ENCODE measurements around the gene PCDH9. TPM values are rescaled to one million over a fixed set of nuclear protein-coding genes. Genes with fewer than 3 reads are reported as not detected.

PCDH9 gene
- total RNA-seq, 1 donor from 2014 or later = 10.4 TPM

- TF ChIP-seq CTCF (IDR thresholded peaks at IDR 0.05; ENCODE audit: insufficient read depth, low read depth, low read length) = no peak
- TF ChIP-seq EZH2 (IDR thresholded peaks at IDR 0.05; ENCODE audit: insufficient read depth, low read length) = no peak
- H3K4me1 Mint-ChIP-seq (ENCODE audit: low read depth, unreplicated experiment) = peaks cover 6% of the 10 kb centered on the region
Measured at GRCh38 chr13:67064920-67065319, 165.2 kb downstream of the PCDH9 start.

GRCh38 chr13:67063036-67063435, 167.1 kb downstream of the PCDH9 start:
- H3K9me3 Mint-ChIP-seq (ENCODE audit: unreplicated experiment) = no peaks in the 10 kb centered on the region
- Histone ChIP-seq H3K9me3 (ENCODE audit: insufficient read depth, low read depth, low read length) (no peaks in the 10 kb centered on the region), H3K4me3 (ENCODE audit: insufficient read depth, low read depth, low read length) (no peak overlapping the region), H3K27me3 (ENCODE audit: insufficient read depth, low read length) (no peaks in the 10 kb centered on the region), H3K27ac (ENCODE audit: low read depth, low read length) (no peak overlapping the region), H3K4me2 (ENCODE audit: low read length) (no peak overlapping the region), H3K79me2 (ENCODE audit: insufficient read depth, low read length) (no peaks in the 10 kb centered on the region), H2AFZ (ENCODE audit: low read depth, low read length) (no peak overlapping the region), H4K20me1 (ENCODE audit: insufficient read depth, low read length) (no peaks in the 10 kb centered on the region), H3K4me1 (ENCODE audit: insufficient read depth, low read length) (no peaks in the 10 kb centered on the region), H3K36me3 (ENCODE audit: insufficient read depth, low read length) (no peaks in the 10 kb centered on the region), H3K9ac (ENCODE audit: low read length) (no peak overlapping the region)
- DNase-seq (ENCODE audit: low read depth) (peak; percentile 41), FAIRE-seq (no peak)
- peaks cover 6% of the 10 kb centered on the region for H3K4me1 Mint-ChIP-seq (ENCODE audit: low read depth, unreplicated experiment)
- H3K27ac Mint-ChIP-seq (ENCODE audit: unreplicated experiment) = no peak overlapping the region
- TF ChIP-seq EZH2 (IDR thresholded peaks at IDR 0.05; ENCODE audit: insufficient read depth, low read length) = no peak
- TF ChIP-seq CTCF (IDR thresholded peaks at IDR 0.05; ENCODE audit: insufficient read depth, low read depth, low read length) = no peak
- no peaks in the 10 kb centered on the region for H3K27me3 Mint-ChIP-seq (ENCODE audit: low read depth, unreplicated experiment)
- H3K4me3 Mint-ChIP-seq (ENCODE audit: unreplicated experiment) = no peak overlapping the region
- no peaks in the 10 kb centered on the region for H3K36me3 Mint-ChIP-seq (ENCODE audit: low read depth, unreplicated experiment)

More at GRCh38 chr13:67064920-67065319, 165.2 kb downstream of the PCDH9 start:
- FAIRE-seq (no peak), DNase-seq (ENCODE audit: low read depth) (no peak)
- Histone ChIP-seq H3K9me3 (ENCODE audit: insufficient read depth, low read depth, low read length) (no peaks in the 10 kb centered on the region), H3K4me1 (ENCODE audit: insufficient read depth, low read length) (no peaks in the 10 kb centered on the region), H3K4me2 (ENCODE audit: low read length) (no peak overlapping the region), H3K4me3 (ENCODE audit: insufficient read depth, low read depth, low read length) (no peak overlapping the region), H3K9ac (ENCODE audit: low read length) (no peak overlapping the region), H3K36me3 (ENCODE audit: insufficient read depth, low read length) (no peaks in the 10 kb centered on the region), H4K20me1 (ENCODE audit: insufficient read depth, low read length) (no peaks in the 10 kb centered on the region), H3K79me2 (ENCODE audit: insufficient read depth, low read length) (no peaks in the 10 kb centered on the region), H3K27me3 (ENCODE audit: insufficient read depth, low read length) (no peaks in the 10 kb centered on the region), H2AFZ (ENCODE audit: low read depth, low read length) (no peak overlapping the region), H3K27ac (ENCODE audit: low read depth, low read length) (no peak overlapping the region)
- no peaks in the 10 kb centered on the region for H3K27me3 Mint-ChIP-seq (ENCODE audit: low read depth, unreplicated experiment)
- no peaks in the 10 kb centered on the region for H3K36me3 Mint-ChIP-seq (ENCODE audit: low read depth, unreplicated experiment)
- H3K27ac Mint-ChIP-seq (ENCODE audit: unreplicated experiment) = no peak overlapping the region
- H3K9me3 Mint-ChIP-seq (ENCODE audit: unreplicated experiment) = no peaks in the 10 kb centered on the region
- H3K4me3 Mint-ChIP-seq (ENCODE audit: unreplicated experiment) = no peak overlapping the region

- FAIRE-seq (no peak), DNase-seq (ENCODE audit: low read depth) (no peak)
- Histone ChIP-seq H2AFZ (ENCODE audit: low read depth, low read length) (no peak overlapping the region), H3K4me2 (ENCODE audit: low read length) (no peak overlapping the region), H3K9ac (ENCODE audit: low read length) (no peak overlapping the region), H3K36me3 (ENCODE audit: insufficient read depth, low read length) (no peaks in the 10 kb centered on the region), H3K4me1 (ENCODE audit: insufficient read depth, low read length) (no peaks in the 10 kb centered on the region), H3K4me3 (ENCODE audit: insufficient read depth, low read depth, low read length) (no peak overlapping the region), H4K20me1 (ENCODE audit: insufficient read depth, low read length) (no peaks in the 10 kb centered on the region), H3K27ac (ENCODE audit: low read depth, low read length) (no peak overlapping the region), H3K79me2 (ENCODE audit: insufficient read depth, low read length) (no peaks in the 10 kb centered on the region), H3K27me3 (ENCODE audit: insufficient read depth, low read length) (no peaks in the 10 kb centered on the region), H3K9me3 (ENCODE audit: insufficient read depth, low read depth, low read length) (no peaks in the 10 kb centered on the region)
- no peak overlapping the region for H3K4me3 Mint-ChIP-seq (ENCODE audit: unreplicated experiment)
- no peak overlapping the region for H3K27ac Mint-ChIP-seq (ENCODE audit: unreplicated experiment)
- no peaks in the 10 kb centered on the region for H3K27me3 Mint-ChIP-seq (ENCODE audit: low read depth, unreplicated experiment)
- no peaks in the 10 kb centered on the region for H3K36me3 Mint-ChIP-seq (ENCODE audit: low read depth, unreplicated experiment)
- peaks cover 6% of the 10 kb centered on the region for H3K4me1 Mint-ChIP-seq (ENCODE audit: low read depth, unreplicated experiment)
- TF ChIP-seq CTCF (IDR thresholded peaks at IDR 0.05; ENCODE audit: insufficient read depth, low read depth, low read length) (no peak), EZH2 (IDR thresholded peaks at IDR 0.05; ENCODE audit: insufficient read depth, low read length) (no peak)
- no peaks in the 10 kb centered on the region for H3K9me3 Mint-ChIP-seq (ENCODE audit: unreplicated experiment)
Measured at GRCh38 chr13:67062160-67062559, 168.0 kb downstream of the PCDH9 start.

All from astrocyte (in vitro differentiated cells and primary cell).